Lung (tissue), 12 donors: ENCODE results near the gene DHRS3. TPM values are rescaled to one million over a fixed set of nuclear protein-coding genes. Genes with fewer than 3 reads are reported as not detected.

ENCODE experiments used
- ATAC-seq: fragments of 200-7000 bp; cut with Tn5 transposase; one replicate; pipeline ENCODE4 v1.9.1; 2020; ENCODE audit warnings: moderate number of reproducible peaks; ENCODE audit not compliant: insufficient read depth, low FRiP score
- DNase-seq, 3 donors: peaks; one replicate each; pipeline ENCODE4 v3.0.0-alpha.2; 2013 to 2017
- H3K27ac ChIP-seq, 2 donors: one replicate each; pipeline ENCODE4 v1.5.1; 2013; ENCODE audit warnings: mild to moderate bottlenecking in 2 of 2, moderate library complexity in 2 of 2, control low read depth in 1 of 2, inconsistent platforms in 1 of 2, low read depth in 1 of 2, low read length in 1 of 2
- H3K27me3 ChIP-seq, 3 donors: one replicate each; pipeline ENCODE4 v1.5.1; 2013; ENCODE audit warnings: low read length in 2 of 3; ENCODE audit not compliant: control insufficient read depth in 3 of 3, insufficient read depth in 3 of 3
- H3K36me3 ChIP-seq, 4 donors: one replicate each; pipeline ENCODE4 v1.5.1; 2013; ENCODE audit warnings: low read length in 4 of 4, mild to moderate bottlenecking in 1 of 4, moderate library complexity in 1 of 4; ENCODE audit not compliant: control insufficient read depth in 4 of 4, insufficient read depth in 4 of 4
- H3K4me1 ChIP-seq, 5 donors: one replicate each; pipeline ENCODE4 v1.5.1; 2013; ENCODE audit warnings: low read length in 5 of 5, mild to moderate bottlenecking in 2 of 5, moderate library complexity in 1 of 5; ENCODE audit not compliant: control insufficient read depth in 5 of 5, insufficient read depth in 5 of 5
- H3K4me3 ChIP-seq: one replicate; pipeline ENCODE4 v1.5.1; 2013; ENCODE audit warnings: mild to moderate bottlenecking, control low read depth, moderate library complexity
- H3K9ac ChIP-seq, 2 donors: one replicate each; pipeline ENCODE4 v1.5.1; 2013; ENCODE audit warnings: low read length in 2 of 2, control low read depth in 1 of 2; ENCODE audit not compliant: insufficient read depth in 1 of 2
- H3K9me3 ChIP-seq, 4 donors: one replicate each; pipeline ENCODE4 v1.5.1; 2013; ENCODE audit warnings: low read length in 3 of 4, mild to moderate bottlenecking in 1 of 4, moderate library complexity in 1 of 4; ENCODE audit not compliant: control insufficient read depth in 4 of 4, insufficient read depth in 3 of 4
- WGBS, 2 donors: extraction: QIAGEN DNeasy Blood & Tissue Kit; methylation state at CpG; one replicate each; pipeline ENCODE4 v1.1.7; 2013; 5-methylcytosine and 5-hydroxymethylcytosine counted together
- polyA plus RNA-seq, 2 donors: library from polyadenylated mRNA; stranded (reverse); fragments of 200-250 nt; gene quantifications; one replicate each; pipeline ENCODE4 v1.2.1, GENCODE V29; 2013
- total RNA-seq, 2 donors: library from RNA; depleted of rRNA in 1 of 2; stranded (reverse); fragments of >200 nt in 1 of 2; gene quantifications; one replicate each; pipeline ENCODE4 v1.2.1, GENCODE V29; 2014 to 2021
- TF ChIP-seq, protein P1 (sequence below): IDR thresholded peaks from 2 replicates; pipeline ENCODE4 v1.5.1; 2012; ENCODE audit warnings: mild to moderate bottlenecking; ENCODE audit errors: control extremely low read depth, extremely low read depth
- donor health status: control.
- donor health status: control.
- donor health status: Bipolar disorder and iron deficiency.
- donor health status: healthy.
- donor health status: DM: yes; HTN: yes; CAD: no.

Gene DHRS3
- total and polyA plus RNA-seq, 4 donors = 56.7 to 109 (median 79.8) TPM

DNA sequence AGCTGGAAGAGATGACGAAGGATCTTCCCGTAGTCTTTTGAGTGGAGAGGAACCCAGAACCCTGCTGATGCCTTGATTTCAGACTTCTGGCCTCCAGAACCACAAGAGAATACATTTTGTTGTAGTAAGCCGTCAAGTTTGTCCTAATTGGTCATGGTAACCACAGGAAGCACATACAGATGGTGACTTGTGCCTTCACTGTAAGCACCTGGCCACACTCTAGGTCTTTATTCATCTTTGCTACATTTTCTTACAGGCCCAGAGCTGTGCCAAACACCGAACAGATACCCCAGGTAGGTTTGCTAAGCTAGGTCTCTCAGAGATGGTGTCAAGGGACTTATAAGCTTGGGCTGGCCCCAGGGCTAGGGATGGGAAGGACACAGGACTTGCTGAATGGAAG, 4.8 kb downstream of the DHRS3 start:
- DNase-seq (no peak), ATAC-seq (no peak)
- Histone ChIP-seq H3K36me3 (peaks cover 0 to 14% (median 9%) of the 10 kb centered on the region in 4 donors), H3K27ac (peak overlapping the region in 1 of 2 donors; percentile 27), H3K9ac (no peak overlapping the region), H3K9me3 (no peaks in the 10 kb centered on the region), H3K4me3 (no peak overlapping the region), H3K4me1 (peaks cover 5 to 18% (median 13%) of the 10 kb centered on the region in 5 donors), H3K27me3 (no peaks in the 10 kb centered on the region)
- TF ChIP-seq, protein P1, sequence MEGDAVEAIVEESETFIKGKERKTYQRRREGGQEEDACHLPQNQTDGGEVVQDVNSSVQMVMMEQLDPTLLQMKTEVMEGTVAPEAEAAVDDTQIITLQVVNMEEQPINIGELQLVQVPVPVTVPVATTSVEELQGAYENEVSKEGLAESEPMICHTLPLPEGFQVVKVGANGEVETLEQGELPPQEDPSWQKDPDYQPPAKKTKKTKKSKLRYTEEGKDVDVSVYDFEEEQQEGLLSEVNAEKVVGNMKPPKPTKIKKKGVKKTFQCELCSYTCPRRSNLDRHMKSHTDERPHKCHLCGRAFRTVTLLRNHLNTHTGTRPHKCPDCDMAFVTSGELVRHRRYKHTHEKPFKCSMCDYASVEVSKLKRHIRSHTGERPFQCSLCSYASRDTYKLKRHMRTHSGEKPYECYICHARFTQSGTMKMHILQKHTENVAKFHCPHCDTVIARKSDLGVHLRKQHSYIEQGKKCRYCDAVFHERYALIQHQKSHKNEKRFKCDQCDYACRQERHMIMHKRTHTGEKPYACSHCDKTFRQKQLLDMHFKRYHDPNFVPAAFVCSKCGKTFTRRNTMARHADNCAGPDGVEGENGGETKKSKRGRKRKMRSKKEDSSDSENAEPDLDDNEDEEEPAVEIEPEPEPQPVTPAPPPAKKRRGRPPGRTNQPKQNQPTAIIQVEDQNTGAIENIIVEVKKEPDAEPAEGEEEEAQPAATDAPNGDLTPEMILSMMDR = no peak
- WGBS, 2 donors = 83 to 90% methylated on average over 4 of the region's 4 CpGs

DNA sequence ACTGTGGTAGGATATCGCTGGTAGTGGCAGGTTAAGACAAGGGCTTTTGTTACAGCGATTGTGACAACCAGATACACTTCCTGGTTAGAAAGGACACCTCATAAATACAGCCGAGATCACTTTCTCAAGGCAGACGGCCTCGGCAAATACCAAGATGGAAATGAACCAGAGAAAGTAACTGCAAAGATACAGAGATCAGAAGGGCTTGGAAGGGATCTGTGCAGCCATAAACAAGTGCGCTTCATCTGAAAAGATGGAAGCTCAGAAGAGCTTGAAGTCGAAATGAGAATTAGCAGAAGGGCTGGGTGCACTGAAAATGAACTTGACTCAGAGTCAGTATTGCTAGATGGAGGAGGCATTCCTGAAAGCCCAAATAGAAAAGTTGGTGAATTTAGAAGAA, 7.1 kb downstream of the DHRS3 start:
- H3K27ac ChIP-seq = no peak overlapping the region
- DNase-seq (no peak), ATAC-seq (no peak)
- H3K9me3 ChIP-seq = no peaks in the 10 kb centered on the region
- H3K4me1 ChIP-seq = peaks cover 5 to 17% (median 13%) of the 10 kb centered on the region in 5 donors
- no peak overlapping the region for H3K9ac ChIP-seq
- WGBS, 2 donors = 82 to 88% methylated on average over 7 of the region's 7 CpGs
- TF ChIP-seq, protein P1 = no peak
- peaks cover 0 to 16% (median 9%) of the 10 kb centered on the region in 4 donors for H3K36me3 ChIP-seq
- H3K4me3 ChIP-seq = no peak overlapping the region
- H3K27me3 ChIP-seq = no peaks in the 10 kb centered on the region

DNA sequence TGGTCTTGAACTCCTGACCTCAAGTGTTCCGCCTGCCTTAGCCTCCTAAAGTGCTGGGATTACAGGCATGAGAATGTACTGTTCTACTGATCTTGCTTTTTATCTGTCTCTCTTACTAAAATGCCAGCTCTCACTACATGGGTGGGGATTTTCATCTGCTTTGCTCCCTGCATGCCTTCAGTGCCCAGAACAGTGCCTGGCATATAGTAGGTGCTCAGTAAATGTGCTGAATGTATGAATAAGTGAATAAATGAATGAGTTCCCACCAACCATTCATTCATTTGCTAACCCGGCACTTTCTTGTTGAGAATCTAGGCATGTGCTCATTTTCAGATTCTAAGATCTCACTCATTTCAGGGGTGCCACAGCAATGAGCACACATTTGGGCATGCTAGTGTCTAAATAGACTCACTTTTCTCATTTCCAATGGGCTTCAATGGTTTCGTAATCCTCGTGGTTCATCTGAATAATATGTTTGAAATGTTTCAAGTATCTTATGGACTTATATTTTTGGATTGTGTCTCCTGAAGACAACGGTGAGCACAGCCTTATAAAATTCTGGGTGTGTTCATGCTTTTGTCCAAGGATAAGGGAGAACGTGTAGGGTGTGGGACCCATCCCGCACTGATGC, 7.6 kb downstream of the DHRS3 start:
- no peaks in the 10 kb centered on the region for H3K9me3 ChIP-seq
- TF ChIP-seq, protein P1 = no peak
- DNase-seq (no peak), ATAC-seq (no peak)
- H3K4me1 ChIP-seq = peaks cover 5 to 17% (median 8%) of the 10 kb centered on the region in 5 donors
- H3K9ac ChIP-seq = no peak overlapping the region
- no peak overlapping the region for H3K27ac ChIP-seq
- peaks cover 0 to 16% (median 9%) of the 10 kb centered on the region in 4 donors for H3K36me3 ChIP-seq
- no peaks in the 10 kb centered on the region for H3K27me3 ChIP-seq
- no peak overlapping the region for H3K4me3 ChIP-seq
- 84 to 88% methylated on average over 7 of the region's 7 CpGs for WGBS, 2 donors
